GM19025 (cell line): Measurements from ENCODE around the gene GFI1.
A peak's percentile ranks its signal among the peaks of the same experiment; 100 is the strongest.

Source experiments
- ATAC-seq: cut with Tn5 transposase; IDR thresholded peaks from one replicate; pipeline ENCODE4 v1.9.1; 2021; ENCODE audit warnings: mild to moderate bottlenecking, low read depth, moderate library complexity; ENCODE audit not compliant: unreplicated experiment

Gene GFI1

DNA sequence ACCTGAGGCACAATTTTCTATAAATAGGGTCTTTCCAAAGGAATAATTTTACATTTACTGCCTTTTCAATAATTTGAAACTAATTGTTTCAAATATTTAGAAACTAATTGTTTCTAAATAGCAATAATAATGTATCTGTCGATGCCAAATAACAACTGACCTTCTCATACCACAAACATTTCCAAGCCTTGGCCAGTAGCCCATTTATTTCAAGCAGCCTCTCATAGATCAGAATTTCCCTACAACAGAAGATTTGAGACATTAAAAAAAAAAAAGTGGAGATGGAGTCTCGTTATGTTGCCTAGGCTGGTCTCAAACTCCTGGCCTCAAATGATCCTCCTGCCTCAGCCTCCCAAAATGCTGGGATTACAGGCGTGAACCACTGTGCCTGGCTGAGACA is 2.1 kb upstream of the GFI1 start:
- no peak for ATAC-seq

DNA sequence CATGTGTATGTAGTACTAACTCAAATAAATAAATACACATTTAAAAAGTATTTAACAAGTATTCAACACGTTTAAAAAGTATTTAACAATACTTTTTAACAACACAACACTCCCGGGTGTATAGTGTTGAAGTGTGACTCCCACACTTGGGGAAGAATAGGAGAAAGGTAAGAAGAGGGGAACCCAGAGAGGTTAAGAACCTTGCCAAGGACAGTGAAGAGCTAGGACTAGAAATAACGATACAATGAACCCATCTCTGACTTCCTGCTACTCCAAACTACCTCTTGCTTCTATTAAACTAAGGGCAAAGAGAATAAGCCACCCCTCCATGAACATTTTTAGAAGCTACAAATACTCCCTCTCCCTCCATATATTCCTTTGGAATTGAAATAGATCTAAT is 1.7 kb upstream of the GFI1 start:
- no peak for ATAC-seq

DNA sequence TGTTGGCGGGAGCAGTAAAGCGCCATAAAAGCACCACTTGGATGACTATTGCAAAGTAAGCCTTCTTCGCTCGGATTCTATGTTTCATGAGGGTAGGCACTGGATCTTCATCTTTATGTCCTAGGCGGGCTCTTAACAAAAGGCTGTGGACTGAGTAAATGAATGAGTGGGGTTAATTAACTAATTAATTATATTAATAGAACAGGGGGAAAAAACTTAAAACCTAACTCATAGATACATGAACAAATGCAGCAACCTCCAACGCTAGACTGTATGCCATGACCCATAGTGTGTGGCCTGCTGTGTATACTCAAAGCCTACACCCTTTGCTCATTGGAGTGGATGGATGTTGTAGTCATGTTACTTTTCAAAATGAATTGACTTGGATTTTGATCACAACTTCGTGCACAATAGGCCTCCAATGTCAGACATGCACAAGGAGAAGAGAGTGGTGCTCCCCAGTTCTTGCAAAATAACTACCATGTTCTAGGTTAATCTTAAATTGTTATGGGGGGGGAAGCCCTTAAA is 417 bp upstream of the GFI1 start:
- no peak for ATAC-seq

DNA sequence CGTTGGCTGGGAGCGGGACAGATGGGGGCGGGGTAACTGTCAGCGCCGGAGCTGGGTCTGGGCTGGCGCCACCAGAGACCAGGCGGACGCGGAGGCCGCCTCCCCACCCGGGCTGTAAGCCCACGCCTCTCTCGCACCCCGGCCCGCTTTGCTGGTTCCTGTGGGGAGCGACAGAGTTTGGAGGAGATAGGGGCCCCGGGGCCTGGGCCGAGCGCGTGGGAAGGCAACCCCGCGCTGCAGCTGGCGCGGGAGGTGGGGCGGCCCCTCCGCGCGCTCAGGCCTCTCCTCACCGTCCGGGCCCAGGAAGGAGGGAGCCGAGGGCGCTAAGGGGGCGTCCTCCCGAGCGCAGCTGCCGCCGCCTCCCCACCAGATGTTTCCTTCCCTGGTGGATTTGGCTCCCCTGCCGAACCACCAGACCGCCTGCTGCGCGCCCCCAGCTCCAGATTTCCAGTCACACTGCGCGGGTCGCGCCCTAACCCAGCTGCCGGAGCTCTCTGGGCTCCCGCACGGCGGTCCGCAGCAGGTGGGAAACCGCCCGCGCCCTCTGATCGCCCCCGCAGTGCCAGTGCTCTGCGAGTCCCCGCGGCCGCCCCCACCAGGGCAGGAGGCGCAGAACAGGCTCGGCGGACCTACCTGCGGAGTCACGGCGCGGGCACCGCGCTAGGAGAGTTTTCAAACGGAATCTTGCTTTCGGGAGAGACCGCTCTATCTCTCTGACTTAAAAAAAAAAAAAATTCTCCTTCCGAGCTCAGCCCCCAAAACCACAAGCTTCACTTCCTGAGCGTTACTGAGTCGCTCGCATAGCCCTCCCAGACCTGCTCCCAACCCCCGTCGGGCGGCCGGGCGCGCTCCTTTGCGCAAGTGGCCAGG is 1.1 kb downstream of the GFI1 start:
- ATAC-seq, result peak; percentile 42

DNA sequence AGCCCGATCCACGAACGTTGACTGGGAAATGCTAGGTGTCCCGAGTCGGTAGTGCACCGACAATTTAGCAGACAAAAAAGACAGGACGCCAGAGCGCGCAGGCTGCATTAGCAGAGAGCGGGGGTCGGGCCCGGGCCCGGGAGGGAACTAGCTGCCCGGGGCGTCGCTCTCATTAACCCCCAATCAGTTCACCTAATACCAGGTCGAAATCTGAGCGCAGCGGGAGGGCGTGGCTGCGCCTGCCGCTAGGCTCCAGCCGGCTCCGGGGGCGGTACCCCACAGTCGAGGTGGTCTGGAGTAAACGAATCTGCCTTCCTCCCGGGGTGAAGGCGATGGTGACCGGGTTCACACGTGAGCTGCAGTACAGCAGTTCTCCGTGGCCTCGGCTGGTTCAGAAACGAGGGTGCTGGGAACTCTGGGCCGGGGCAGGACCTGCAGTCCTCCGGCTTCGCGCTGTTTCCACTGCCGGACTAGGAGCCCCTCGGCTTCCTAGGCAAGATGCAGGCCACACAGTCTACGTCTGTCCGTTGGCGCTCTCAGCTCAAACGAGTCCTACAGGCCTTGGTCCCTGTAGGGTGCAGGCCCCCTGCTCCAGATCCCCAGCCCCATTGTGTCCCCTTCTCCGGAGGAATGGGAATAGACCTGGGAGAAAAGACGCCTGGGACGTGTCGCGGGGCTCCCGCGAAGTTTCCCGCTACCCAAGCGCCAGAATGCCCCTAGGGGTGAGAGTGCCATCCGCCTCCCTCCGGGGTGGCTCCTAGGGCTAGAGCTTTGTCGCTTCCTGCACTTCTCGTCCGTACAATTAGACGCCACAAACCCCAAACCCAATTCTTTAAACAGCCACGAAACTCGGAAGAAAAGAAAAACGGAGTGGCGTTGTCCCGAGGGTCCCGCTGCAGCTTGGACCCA is 2.0 kb downstream of the GFI1 start:
- no peak for ATAC-seq

DNA sequence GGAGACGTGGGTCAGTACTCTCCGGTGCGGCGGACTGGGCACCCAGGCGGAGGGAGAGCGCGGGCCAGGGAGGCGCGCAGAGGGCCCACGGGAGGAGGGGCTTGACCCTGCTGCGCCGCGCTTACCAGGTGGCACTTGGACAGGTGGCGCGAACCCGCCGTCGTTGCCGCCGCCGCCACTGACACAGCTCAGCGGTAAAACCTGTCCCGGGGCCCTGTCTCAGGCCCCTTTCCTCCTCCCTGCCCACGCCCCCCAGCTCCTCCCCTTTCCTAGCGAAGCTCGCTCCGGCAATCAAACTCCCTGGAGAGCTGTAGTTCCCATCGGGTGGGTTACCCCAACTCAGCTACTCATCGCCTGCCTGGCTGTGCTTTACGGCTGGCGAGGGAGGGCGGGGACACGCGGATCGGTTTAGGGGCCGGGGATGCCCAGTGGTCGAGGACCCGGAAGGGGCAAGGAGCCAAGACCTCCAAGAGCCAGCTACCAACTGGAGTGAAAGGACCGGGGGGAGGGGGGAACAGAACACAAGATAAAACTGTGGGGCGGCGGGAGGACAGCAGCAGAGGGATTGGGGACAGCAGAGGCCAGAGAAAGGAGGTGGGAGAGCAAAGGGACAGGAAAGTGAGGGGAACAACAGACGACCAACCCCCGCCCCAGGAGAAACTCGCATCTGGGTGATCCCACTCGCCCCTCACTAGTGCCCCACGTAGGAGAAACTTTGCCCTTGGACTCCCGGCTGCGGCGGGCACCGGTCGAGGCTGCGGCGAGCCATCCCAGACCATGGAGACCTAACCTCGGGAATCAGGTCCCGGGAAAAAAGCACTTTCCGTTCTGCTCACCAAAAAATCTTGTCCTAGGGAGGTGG is 2.9 kb downstream of the GFI1 start:
- ATAC-seq, result no peak

DNA sequence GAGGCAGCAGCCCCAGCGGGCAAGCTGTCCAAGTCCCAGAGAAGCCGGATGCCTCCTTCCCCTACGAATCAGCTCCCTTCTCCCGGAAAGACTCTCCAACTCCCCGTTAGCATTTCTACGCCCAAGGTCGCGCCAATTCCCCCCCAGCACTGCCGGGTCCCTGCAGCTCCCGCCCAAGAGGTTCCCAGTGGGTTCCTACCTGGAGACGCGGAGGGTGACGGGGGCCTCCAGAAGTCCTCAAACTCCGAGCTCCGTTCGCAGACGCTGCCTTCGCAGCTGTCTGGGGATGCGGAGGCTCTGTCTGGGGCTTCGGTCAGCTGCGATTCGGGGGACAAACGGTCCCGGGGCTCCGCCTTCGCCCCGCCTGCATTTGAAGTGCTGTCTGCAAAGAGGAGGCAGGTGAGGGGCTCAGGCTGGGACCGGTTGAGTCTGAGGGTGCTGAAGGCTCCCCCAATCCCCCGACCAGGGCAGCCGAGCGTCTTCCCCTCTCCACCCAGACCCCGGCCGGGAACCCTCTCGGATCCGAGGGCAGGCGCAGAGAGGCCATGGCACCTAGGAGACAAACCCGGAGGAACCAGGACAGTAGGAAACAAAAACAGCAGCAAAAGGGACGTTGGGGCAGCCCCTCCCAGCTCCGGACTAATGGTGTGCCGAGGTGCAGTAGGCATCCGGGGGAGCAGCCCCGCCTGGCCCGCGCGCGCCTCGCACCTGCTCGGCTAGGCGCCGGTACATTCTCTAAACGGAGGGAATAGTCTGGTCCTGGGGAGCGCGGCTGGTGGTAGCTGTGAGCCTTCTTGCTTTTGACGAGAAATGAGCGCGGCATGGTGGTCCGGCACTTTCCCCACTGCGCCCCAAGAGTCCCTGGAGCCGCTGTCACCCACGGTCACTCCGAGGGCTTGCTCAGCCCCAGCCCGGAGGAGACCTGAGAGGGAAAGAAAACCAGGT is 3.8 kb downstream of the GFI1 start:
- no peak for ATAC-seq

DNA sequence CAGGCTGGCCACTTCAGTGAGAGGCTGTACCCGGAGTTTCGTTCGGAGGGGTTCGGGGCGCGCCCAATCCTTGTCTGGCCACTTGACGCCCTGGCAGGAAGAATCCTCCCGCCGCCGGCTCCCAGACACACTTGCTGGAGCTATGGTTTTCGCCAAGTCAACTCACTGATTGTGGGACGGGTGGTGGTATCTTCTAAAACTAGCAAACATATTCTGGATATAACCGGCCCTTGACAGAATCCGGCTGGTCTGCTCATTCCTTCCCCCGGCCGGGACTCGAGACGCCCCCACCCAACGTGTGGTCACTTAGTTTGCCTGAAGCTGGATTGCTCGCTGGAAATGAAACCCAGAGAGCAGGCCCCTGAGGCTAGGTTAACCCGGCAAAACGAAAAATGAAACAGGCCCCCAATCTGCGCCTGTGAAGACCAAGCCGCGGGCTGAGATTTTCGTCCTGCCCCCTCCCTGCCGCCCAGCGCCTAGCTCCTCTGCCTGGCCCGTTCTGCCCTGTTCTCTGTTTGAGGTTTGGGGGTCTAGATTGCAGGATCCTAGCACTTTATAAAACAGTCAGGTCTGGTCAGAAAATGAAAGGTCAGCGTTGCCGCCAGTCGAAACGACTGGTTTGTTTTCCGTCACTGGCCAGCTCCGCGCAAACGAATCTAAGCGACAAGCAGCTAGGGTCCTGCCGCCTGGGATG is 4.6 kb downstream of the GFI1 start:
- no peak for ATAC-seq

DNA sequence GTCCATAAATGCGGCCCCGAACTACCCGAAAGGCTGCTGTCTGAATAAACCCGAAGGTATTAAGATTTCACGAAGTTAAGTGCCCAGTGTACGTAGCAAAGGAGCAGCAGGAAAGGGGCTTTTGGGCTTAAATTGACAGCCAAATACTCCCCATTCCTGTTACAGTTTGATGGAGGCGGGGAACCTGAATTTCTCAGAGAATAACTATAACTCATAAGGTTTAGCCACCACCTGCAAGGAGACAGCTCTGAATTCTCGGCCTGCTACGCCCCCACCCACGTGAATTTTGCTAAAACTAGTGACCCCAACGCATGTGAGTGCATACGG is 5.2 kb downstream of the GFI1 start:
- no peak for ATAC-seq

DNA sequence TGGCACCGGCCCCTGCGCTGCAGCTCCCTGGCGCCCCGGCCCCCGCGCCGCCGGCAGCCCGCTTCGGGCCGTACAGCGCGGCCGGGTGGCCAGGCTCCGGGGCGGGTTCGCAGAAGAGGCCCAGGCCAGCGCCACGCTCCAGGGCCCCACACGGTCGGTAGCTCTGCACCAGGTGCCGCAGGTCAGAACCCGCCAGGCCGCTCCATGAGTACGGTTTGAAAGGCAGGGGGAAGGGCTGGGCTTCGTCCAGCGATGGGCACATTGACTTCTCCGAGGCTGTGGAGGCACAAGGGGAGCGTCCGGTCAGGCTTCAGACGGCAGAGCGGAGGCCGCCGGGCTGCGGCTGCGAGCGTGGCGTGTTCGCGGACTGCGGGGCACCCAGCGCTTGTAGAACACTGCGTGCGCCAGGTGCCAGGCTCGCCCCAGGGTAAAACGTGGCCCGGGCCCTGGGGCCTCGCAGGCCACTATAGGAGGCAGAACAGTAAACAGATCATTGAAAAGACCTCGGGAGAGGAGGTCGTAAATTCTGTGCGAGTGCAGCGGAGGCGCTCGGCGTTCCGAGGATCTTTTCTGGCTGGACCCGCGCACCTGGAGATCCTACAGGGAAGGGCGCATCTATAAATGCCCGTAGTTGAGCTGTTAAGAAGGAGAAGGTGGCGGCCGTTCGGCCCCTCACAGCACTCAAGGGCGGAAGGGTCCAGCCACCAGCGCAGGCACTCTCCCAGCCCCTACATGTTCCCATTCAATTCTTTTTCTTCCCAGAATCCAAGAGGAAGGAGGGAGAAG is 5.7 kb downstream of the GFI1 start:
- no peak for ATAC-seq

DNA sequence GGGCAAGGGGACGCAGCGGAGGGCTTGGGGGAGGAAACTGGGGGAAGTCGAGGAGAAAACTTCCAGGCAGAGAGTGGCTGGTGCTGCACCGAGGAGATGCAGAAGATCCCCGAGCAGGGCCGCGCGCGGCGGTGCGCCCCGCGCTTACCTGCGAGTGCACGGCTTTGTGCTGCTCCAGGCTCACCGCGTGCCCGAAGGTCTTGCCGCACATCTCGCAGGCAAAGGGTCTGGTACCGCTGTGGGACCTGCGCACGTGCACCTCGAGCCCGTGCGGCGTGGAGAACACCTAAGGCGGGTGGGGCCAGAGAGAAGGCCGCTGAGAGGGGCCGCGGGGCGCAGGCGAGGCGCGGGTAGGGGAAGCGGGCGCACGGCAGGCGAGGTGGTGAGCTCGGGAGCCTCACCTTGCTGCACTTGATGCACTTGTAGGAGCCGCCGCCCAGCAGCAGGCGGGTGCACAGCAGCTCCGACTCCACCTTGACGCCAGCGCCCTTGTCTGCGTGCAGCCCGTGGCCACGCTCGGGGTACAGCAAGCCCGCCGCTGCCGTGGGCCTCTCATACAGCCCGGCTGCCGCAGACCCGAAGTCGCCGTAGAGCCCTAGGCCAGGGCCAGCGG is 6.4 kb downstream of the GFI1 start:
- ATAC-seq, result no peak

DNA sequence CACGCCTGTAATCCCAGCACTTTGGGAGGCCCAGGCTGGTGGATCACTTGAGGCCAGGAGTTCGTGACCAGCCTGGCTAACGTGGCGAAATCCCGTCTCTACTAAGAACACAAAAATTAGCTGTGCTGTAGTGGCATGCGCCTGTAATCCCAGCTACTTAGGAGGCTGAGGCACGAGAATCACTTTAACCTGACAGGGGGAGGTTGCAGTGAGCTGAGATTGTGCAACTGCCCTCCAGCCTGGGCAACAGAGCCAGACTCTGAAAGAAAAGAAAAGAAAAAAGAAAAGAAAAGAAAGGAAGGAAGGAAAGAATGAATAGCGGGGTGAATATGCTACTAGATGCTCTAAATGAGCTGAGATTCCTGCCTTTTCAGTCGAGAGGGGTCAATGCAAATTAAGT is 7.1 kb downstream of the GFI1 start:
- no peak for ATAC-seq

DNA sequence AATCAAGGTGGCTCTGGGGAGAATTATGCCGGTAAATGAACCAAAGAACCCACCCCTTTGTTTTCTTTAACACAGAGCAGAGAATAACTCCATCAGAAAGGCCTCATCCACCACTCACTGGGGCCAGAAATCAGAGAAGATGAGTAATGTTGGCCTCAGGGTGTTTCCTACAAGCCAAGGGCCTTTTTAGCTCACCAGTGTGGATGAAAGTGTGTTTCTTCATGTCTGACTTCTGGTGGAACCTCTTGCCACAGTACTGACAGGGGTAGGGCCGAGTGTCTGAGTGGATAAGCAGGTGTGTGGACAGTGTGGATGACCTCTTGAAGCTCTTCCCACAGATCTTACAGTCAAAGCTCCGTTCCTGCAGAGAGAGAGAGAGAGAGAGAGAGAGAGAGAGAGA is 8.3 kb downstream of the GFI1 start:
- no peak for ATAC-seq

DNA sequence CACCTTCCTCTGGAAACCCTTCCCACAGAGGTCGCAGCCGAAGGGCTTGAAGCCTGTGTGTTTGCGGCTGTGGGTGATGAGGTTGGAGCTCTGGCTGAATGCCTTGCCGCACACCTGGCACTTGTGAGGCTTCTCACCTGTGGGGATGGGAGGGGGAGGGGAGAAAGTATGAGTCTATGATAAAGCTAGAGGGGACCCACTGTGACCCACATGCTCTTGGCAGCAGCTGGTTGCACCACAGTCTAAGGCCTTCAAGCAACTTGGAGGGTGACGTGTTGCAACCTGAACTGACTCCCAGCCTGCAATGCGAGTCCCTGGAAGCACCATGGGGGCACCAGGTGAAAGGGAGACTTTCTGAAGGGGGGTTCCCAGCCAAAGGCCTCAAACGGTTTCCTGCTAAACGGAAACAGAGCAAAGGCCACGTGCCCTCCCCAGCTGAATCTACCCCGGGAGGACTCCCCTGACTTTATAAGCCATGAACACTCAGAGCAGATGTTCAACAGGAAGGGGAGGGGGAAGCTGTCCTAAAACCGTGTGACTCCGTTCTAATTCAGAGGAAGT is 10.6 kb downstream of the GFI1 start:
- ATAC-seq, result no peak

DNA sequence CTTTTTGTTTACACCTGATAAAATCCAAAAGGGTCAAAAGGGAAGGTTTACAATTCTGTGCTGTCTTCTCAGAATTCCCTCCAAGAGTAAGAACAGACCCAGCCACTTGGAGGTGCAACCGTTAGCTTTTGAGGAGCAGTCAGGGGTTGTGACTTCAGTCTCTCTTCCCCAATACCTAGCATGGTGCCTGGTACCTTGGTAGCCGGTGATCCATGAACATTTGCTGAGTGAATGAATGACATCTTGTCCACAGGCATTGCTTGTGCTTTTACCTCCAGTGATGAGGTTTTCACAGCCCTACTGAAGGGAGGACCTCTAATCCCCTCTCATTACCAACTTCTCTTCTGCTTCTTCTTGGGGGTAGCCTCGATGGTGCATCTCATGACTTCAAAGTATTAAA is 11.7 kb downstream of the GFI1 start:
- no peak for ATAC-seq

DNA sequence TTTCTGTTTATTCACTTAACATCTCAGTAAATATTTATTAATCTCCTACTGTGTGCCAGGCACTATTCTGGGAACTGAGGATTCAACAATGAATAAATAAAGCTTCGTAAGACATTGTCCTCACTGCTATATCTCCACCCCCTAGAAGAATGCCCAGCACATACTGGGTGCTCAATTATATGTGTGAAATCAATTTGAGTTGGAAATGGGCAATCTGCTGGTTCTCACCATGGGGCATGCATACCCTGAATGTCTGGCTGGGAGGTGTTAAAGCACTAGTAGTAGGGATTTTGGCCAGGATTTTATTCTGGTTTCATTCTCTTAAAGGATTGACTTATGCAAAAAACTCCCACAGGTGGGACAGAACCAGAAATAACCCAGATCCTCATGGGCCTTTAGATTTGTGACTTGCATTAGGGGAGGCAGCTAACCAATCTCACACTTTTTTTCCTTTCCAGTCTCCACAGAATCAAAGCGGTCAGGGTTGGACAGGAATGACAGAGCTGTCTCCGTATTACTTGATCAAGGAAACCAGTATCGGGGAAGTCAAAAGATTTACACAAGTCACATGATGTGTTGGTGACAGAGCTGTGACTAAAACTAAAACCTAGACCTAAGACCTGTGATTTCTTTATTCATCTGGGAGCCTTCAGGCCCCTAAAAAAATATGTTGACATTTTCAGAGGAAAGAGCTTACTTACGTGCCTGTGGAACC is 12.8 kb downstream of the GFI1 start:
- ATAC-seq, result peak; percentile 60

DNA sequence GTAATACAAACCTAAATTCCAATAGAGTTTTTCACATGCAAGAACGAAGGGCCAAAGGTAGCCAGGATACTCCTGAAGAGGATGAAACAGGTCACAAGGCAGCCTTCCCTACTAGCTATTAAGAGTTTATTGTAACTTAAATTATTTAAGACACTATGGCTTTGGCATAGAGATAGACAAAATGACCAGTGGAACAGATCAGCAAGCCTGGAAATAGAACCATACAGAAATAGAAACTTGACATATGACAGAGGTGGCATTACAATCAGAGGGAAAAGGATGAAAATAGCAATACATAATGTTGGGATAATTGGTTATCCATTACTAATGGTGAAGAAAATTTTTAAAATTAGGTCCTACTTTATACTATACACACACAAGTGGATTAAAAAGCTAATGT is 16.5 kb downstream of the GFI1 start:
- ATAC-seq, result no peak
